MCF 10A (cell line): ENCODE data around the gene GFRA1. TPM values are rescaled to one million over a fixed set of nuclear protein-coding genes. Genes with fewer than 3 reads are reported as not detected.
A peak's percentile ranks its signal among the peaks of the same experiment; 100 is the strongest.

Experiments
- BruUV-seq: library from RNA; stranded (reverse); fragments of 400-500 nt; replicated peaks from 2 replicates; lab custom pipeline; 2021; lab: Mats Ljungman, UMichigan
- CTCF ChIA-PET: fragments of 300-600 bp; sonication (Branson Sonifier 250); formaldehyde crosslinking; extraction: SDS; loops from one replicate; lab custom pipeline; 2021; ENCODE audit warnings: antibody characterized with exemption, inconsistent platforms; lab: Yijun Ruan, JAX
- POLR2A ChIA-PET: fragments of 300-600, 350-650 bp; sonication (Branson Sonifier 250); formaldehyde crosslinking; extraction: SDS; loops from one replicate; lab custom pipeline; 2020; ENCODE audit warnings: antibody characterized with exemption, inconsistent platforms; lab: Yijun Ruan, JAX
- DNase-seq: peaks from one replicate; pipeline ENCODE4 v3.0.0-alpha.2; 2018; ENCODE audit not compliant: unreplicated experiment
- H3K27ac Mint-ChIP-seq: one replicate; pipeline ENCODE4 v1.8.0; 2022; ENCODE audit warnings: mild to moderate bottlenecking, low read depth, mixed read lengths; ENCODE audit not compliant: unreplicated experiment
- H3K27me3 Mint-ChIP-seq: one replicate; pipeline ENCODE4 v1.8.0; 2022; ENCODE audit warnings: mixed read lengths; ENCODE audit not compliant: insufficient read depth, unreplicated experiment
- H3K36me3 Mint-ChIP-seq: one replicate; pipeline ENCODE4 v1.8.0; 2022; ENCODE audit warnings: mild to moderate bottlenecking, moderate library complexity, mixed read lengths; ENCODE audit not compliant: insufficient read depth, unreplicated experiment
- H3K4me1 Mint-ChIP-seq: one replicate; pipeline ENCODE4 v1.8.0; 2022; ENCODE audit warnings: mixed read lengths; ENCODE audit not compliant: insufficient read depth, unreplicated experiment
- H3K4me3 Mint-ChIP-seq: one replicate; pipeline ENCODE4 v1.8.0; 2022; ENCODE audit warnings: mild to moderate bottlenecking, moderate library complexity, mixed read lengths; ENCODE audit not compliant: unreplicated experiment
- H3K9me3 Mint-ChIP-seq: one replicate; pipeline ENCODE4 v1.8.0; 2022; ENCODE audit warnings: mixed read lengths; ENCODE audit not compliant: unreplicated experiment
- intact Hi-C: fragments of 100-400 bp; cut with micrococcal nuclease; formaldehyde crosslinking; loops from 2 replicates; pipeline ENCODE4 v1.14.1; 2022
- total RNA-seq: library from RNA; stranded (reverse); gene quantifications from 2 replicates; pipeline ENCODE4 v1.2.3, GENCODE V29; 2022
- TF ChIP-seq, protein P1 (sequence below): fragments of 200-600 bp; IDR thresholded peaks from one replicate; pipeline ENCODE4 v1.8.0; 2022; ENCODE audit warnings: antibody characterized with exemption, mild to moderate bottlenecking; ENCODE audit not compliant: unreplicated experiment

GFRA1 gene
- total RNA-seq, 1 experiment from 2014 or later: not detected

DNA sequence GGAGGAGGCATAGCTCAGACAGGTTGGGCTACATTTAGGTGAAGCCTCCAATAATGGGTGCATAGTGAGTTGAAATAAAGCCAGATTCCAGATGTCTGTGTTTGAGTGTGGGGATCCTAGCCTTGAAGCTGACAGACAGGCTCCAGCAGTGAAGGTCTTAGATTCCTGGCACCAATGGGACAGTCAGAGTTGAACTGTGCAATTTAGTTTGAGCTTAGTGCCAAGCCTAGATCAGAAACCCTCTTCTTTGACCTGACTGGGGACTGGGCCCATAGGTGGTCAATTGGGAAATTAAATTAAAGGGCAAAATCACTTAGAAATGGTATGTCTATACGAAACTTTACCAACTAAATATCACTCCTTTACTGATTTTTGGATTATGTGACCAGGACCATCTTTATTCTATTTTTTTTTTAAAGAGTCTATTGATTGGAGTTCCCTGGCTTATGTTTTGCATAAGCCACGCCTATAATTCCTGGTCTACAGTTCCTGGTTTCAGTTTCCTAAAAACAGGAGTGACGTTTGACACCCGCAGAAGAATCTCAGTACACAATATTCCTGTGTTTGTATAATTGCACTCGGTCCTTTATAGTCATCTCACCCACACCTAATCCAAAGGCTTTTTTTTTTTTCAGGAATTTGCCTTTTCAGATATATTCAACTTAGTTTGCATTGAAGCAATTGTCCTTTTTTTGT lies 201.4 kb downstream of the GFRA1 start:
- no peaks in the 10 kb centered on the region for H3K9me3 Mint-ChIP-seq
- DNase-seq: peak; percentile 18
- H3K27me3 Mint-ChIP-seq: no peaks in the 10 kb centered on the region
- intact Hi-C loops: no loop called here
- POLR2A ChIA-PET: no interaction called here
- H3K27ac Mint-ChIP-seq: no peak overlapping the region
- TF ChIP-seq, protein P1, sequence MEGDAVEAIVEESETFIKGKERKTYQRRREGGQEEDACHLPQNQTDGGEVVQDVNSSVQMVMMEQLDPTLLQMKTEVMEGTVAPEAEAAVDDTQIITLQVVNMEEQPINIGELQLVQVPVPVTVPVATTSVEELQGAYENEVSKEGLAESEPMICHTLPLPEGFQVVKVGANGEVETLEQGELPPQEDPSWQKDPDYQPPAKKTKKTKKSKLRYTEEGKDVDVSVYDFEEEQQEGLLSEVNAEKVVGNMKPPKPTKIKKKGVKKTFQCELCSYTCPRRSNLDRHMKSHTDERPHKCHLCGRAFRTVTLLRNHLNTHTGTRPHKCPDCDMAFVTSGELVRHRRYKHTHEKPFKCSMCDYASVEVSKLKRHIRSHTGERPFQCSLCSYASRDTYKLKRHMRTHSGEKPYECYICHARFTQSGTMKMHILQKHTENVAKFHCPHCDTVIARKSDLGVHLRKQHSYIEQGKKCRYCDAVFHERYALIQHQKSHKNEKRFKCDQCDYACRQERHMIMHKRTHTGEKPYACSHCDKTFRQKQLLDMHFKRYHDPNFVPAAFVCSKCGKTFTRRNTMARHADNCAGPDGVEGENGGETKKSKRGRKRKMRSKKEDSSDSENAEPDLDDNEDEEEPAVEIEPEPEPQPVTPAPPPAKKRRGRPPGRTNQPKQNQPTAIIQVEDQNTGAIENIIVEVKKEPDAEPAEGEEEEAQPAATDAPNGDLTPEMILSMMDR: no peak
- H3K4me3 Mint-ChIP-seq: no peak overlapping the region
- H3K36me3 Mint-ChIP-seq: no peaks in the 10 kb centered on the region
- CTCF ChIA-PET: interaction anchor here (0.8 kb wide), 1 partner anchor 232 kb away, joined by 3 read pairs; no protein-coding TSS in a partner anchor
- H3K4me1 Mint-ChIP-seq: no peaks in the 10 kb centered on the region
- no TSS peak for BruUV-seq

DNA sequence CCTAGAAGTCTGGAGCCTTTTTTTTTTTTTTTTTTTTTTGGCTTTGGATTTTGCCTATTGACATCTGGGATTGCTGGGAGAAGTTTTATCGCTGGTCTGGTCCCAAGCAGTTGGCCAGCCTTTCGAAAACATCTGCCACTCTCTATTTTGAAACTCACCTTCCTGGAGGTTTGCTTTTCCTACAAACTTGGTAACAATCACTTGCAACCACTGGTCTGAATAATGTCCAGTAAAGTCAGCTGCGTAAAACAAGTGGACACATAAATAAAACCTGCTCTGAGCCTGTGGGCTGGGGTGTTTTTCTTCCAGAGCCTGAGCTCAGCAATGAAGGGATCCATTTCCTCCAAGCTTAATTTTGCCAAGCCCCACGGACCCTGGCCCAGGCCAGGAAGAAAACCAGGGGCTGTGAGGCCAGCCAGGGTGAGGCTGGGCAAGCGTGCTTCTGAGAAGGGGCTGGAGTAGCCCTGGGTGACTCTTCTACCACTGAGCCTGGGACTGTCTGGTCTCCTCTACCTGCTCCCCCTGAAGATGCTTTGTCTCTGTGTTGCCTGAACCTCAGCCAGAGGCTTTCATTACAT lies 202.2 kb downstream of the GFRA1 start:
- no peak overlapping the region for H3K4me3 Mint-ChIP-seq
- ChIA-PET POLR2A (no interaction called here), CTCF (interaction anchor here (0.8 kb wide), 1 partner anchor 232 kb away, joined by 3 read pairs; no protein-coding TSS in a partner anchor)
- TF ChIP-seq, protein P1: no peak
- H3K4me1 Mint-ChIP-seq: no peaks in the 10 kb centered on the region
- intact Hi-C loops: no loop called here
- DNase-seq: no peak
- no peaks in the 10 kb centered on the region for H3K9me3 Mint-ChIP-seq
- H3K27me3 Mint-ChIP-seq: no peaks in the 10 kb centered on the region
- no peaks in the 10 kb centered on the region for H3K36me3 Mint-ChIP-seq
- no TSS peak for BruUV-seq
- no peak overlapping the region for H3K27ac Mint-ChIP-seq

DNA sequence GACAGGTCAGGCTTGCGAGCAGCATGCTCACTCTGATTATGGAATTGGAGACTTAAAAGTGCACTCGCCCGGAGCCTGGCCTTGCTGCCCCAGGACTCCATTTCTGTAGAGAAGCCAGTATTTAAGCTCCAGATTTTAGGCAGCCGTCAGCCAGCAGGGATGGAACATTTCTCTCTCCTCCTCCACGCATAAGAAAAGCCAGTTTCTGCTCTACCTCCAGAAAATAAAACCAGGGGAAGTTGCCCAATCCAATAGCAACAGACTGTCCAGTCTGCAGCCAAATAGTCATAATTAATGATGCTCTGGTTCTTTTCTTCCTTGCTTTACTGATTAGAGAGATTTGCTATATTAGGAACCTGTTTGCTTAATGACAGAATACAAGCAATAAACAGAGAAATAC lies 203.2 kb downstream of the GFRA1 start:
- POLR2A ChIA-PET: no interaction called here
- Mint-ChIP-seq H3K27me3 (peaks cover 2% of the 10 kb centered on the region), H3K27ac (no peak overlapping the region), H3K9me3 (no peaks in the 10 kb centered on the region), H3K4me1 (no peaks in the 10 kb centered on the region), H3K36me3 (no peaks in the 10 kb centered on the region), H3K4me3 (no peak overlapping the region)
- intact Hi-C loops: no loop called here
- BruUV-seq: no TSS peak
- TF ChIP-seq, protein P1: no peak
- no peak for DNase-seq
- CTCF ChIA-PET: no interaction called here

DNA sequence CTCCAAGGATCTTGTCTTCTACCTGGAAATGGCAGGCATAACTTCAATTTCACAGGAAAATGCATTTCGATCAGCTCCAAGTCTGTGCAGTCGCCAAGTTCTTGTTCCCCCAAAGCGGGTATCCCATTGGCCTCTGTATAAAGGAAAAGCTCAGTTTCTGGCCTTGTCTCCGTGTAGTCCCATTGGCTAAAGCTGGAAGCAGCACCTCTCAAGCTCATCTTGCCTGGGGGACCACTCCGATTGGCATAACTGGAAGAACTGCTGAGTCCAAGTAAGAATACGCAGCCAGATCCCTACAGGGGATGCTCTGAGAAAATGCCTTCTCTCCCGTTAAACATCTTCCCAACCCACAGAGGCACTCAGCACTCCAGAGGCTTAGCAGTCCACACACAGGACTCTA lies 205.2 kb downstream of the GFRA1 start:
- Mint-ChIP-seq H3K27me3 (peaks cover 22% of the 10 kb centered on the region), H3K27ac (no peak overlapping the region), H3K9me3 (no peaks in the 10 kb centered on the region), H3K36me3 (no peaks in the 10 kb centered on the region), H3K4me1 (no peaks in the 10 kb centered on the region), H3K4me3 (no peak overlapping the region)
- CTCF ChIA-PET: interaction anchor here (0.6 to 0.8 kb wide), 3 partner anchors 8 to 268 kb away, joined by 3 read pairs; no protein-coding TSS in a partner anchor
- POLR2A ChIA-PET: interaction anchor here (1.1 kb wide), 1 partner anchor 22 kb away, joined by 3 read pairs; no protein-coding TSS in a partner anchor
- TF ChIP-seq, protein P1: no peak
- no TSS peak for BruUV-seq
- intact Hi-C loops: no loop called here
- DNase-seq: no peak
